OCI-LY3 (cell line): Measurements from ENCODE around the gene SMTNL2.

Experiments used
- H2AFZ ChIP-seq: fragments of 200-600, 300-600 bp; shearing (Covaris generic); 2 replicates; pipeline ENCODE4 v1.6.0; 2014; ENCODE audit warnings: antibody characterized with exemption, low read depth, low read length
- H3K27ac ChIP-seq: fragments of 200-600, 300-600 bp; sonication (generic); 2 replicates; pipeline ENCODE4 v1.5.1; 2014; ENCODE audit warnings: mild to moderate bottlenecking, low read length, moderate library complexity, mixed read lengths
- H3K27me3 ChIP-seq: fragments of 200-600, 300-600 bp; sonication (generic); 2 replicates; pipeline ENCODE4 v1.6.1; 2014; ENCODE audit warnings: low read depth, low read length, mixed read lengths
- H3K36me3 ChIP-seq: fragments of 200-600, 300-600 bp; sonication (generic); replicated peaks from 2 replicates; pipeline ENCODE3; 2014; ENCODE audit warnings: low read depth, low read length, mixed read lengths
- H3K4me1 ChIP-seq: fragments of 300-600, 200-600 bp; sonication (generic); 2 replicates; pipeline ENCODE4 v1.6.1; 2014; ENCODE audit warnings: low read length, mixed read lengths
- H3K4me2 ChIP-seq: fragments of 200-600, 300-600 bp; sonication (generic); 2 replicates; pipeline ENCODE4 v1.6.1; 2014; ENCODE audit warnings: low read length, mixed read lengths
- H3K4me3 ChIP-seq: fragments of 300-600, 200-600 bp; sonication (generic); 2 replicates; pipeline ENCODE4 v1.5.1; 2014; ENCODE audit warnings: antibody characterized with exemption, mild to moderate bottlenecking, low read length, moderate library complexity
- H3K79me2 ChIP-seq: fragments of 300-600, 200-600 bp; shearing (Covaris generic); 2 replicates; pipeline ENCODE4 v1.6.1; 2014; ENCODE audit warnings: mild to moderate bottlenecking, low read length, mixed read lengths
- H3K9ac ChIP-seq: fragments of 300-600, 200-600 bp; shearing (Covaris generic); 2 replicates; pipeline ENCODE4 v1.6.0; 2014; ENCODE audit warnings: mild to moderate bottlenecking, low read length, moderate library complexity
- H3K9me3 ChIP-seq: fragments of 200-600, 300-600 bp; shearing (Covaris generic); 2 replicates; pipeline ENCODE4 v1.6.1; 2014; ENCODE audit warnings: low read length, mixed read lengths; ENCODE audit not compliant: insufficient read depth
- H4K20me1 ChIP-seq: fragments of 200-600, 300-600 bp; sonication (generic); 2 replicates; pipeline ENCODE4 v1.6.1; 2016; ENCODE audit warnings: low read length, mixed read lengths; ENCODE audit not compliant: insufficient read depth
- EZH2phosphoT487 ChIP-seq: fragments of 200-600 bp; shearing (Covaris generic); IDR thresholded peaks from 2 replicates; pipeline ENCODE4 v1.6.1; 2018; ENCODE audit warnings: antibody characterized with exemption, mixed run types, low read depth
- TF ChIP-seq, protein P1 (sequence below): fragments of 200-600, 300-600 bp; sonication (generic); IDR thresholded peaks from 2 replicates; pipeline ENCODE4 v1.5.1; 2014; ENCODE audit warnings: antibody characterized with exemption, low read length, low read depth

SMTNL2 gene

GRCh38 chr17:4580291-4580690 is 4.0 kb upstream of the SMTNL2 start:
- H3K9me3 ChIP-seq = no peaks in the 10 kb centered on the region
- no peak overlapping the region for H3K4me3 ChIP-seq
- H3K27ac ChIP-seq = no peak overlapping the region
- no peaks in the 10 kb centered on the region for H3K27me3 ChIP-seq
- no peaks in the 10 kb centered on the region for H3K79me2 ChIP-seq
- H2AFZ ChIP-seq = no peak overlapping the region
- TF ChIP-seq, protein P1, sequence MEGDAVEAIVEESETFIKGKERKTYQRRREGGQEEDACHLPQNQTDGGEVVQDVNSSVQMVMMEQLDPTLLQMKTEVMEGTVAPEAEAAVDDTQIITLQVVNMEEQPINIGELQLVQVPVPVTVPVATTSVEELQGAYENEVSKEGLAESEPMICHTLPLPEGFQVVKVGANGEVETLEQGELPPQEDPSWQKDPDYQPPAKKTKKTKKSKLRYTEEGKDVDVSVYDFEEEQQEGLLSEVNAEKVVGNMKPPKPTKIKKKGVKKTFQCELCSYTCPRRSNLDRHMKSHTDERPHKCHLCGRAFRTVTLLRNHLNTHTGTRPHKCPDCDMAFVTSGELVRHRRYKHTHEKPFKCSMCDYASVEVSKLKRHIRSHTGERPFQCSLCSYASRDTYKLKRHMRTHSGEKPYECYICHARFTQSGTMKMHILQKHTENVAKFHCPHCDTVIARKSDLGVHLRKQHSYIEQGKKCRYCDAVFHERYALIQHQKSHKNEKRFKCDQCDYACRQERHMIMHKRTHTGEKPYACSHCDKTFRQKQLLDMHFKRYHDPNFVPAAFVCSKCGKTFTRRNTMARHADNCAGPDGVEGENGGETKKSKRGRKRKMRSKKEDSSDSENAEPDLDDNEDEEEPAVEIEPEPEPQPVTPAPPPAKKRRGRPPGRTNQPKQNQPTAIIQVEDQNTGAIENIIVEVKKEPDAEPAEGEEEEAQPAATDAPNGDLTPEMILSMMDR = no peak
- TF ChIP-seq EZH2phosphoT487 = no peak
- H3K4me2 ChIP-seq = no peak overlapping the region
- H3K9ac ChIP-seq = no peak overlapping the region
- H3K36me3 ChIP-seq = no peaks in the 10 kb centered on the region
- H3K4me1 ChIP-seq = no peaks in the 10 kb centered on the region
- no peaks in the 10 kb centered on the region for H4K20me1 ChIP-seq

DNA sequence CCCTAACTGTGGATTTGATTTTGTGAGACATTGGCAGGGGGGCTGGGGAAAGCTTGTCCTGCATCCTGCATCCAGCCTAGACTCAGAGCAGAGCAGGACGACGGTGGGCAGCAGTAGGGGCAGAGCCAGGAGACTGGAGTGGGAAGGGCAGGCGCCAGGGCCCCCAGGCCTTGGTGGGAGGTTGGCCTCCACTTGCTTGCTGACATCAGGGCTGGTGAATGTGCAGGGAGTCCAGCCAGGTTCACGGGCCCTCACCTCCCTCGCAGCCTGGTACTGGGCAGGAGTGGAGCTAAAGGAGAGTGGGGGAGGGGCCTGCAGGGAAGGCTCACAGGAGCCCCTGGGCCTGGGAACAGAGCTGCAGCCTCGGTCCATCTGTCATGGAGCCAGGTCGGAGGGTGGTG is 2.2 kb upstream of the SMTNL2 start:
- TF ChIP-seq, protein P1 = no peak
- no peak for TF ChIP-seq EZH2phosphoT487

GRCh38 chr17:4582691-4583090 is 1.6 kb upstream of the SMTNL2 start:
- no peak overlapping the region for H3K27ac ChIP-seq
- no peak for TF ChIP-seq EZH2phosphoT487
- TF ChIP-seq, protein P1 = no peak
- H2AFZ ChIP-seq = no peak overlapping the region
- H3K79me2 ChIP-seq = no peaks in the 10 kb centered on the region
- no peaks in the 10 kb centered on the region for H3K4me1 ChIP-seq
- H3K4me3 ChIP-seq = no peak overlapping the region
- H4K20me1 ChIP-seq = no peaks in the 10 kb centered on the region
- no peak overlapping the region for H3K9ac ChIP-seq
- H3K27me3 ChIP-seq = no peaks in the 10 kb centered on the region
- H3K36me3 ChIP-seq = no peaks in the 10 kb centered on the region
- H3K4me2 ChIP-seq = no peak overlapping the region
- no peaks in the 10 kb centered on the region for H3K9me3 ChIP-seq

More for the DNA sequence above, 2.2 kb upstream of the SMTNL2 start:
- no peaks in the 10 kb centered on the region for H3K36me3 ChIP-seq
- H3K27me3 ChIP-seq = no peaks in the 10 kb centered on the region
- H2AFZ ChIP-seq = no peak overlapping the region
- no peaks in the 10 kb centered on the region for H3K9me3 ChIP-seq
- H3K27ac ChIP-seq = no peak overlapping the region
- H3K4me2 ChIP-seq = no peak overlapping the region
- H3K4me3 ChIP-seq = no peak overlapping the region
- no peak overlapping the region for H3K9ac ChIP-seq
- no peaks in the 10 kb centered on the region for H3K79me2 ChIP-seq
- no peaks in the 10 kb centered on the region for H3K4me1 ChIP-seq
- H4K20me1 ChIP-seq = no peaks in the 10 kb centered on the region

- H3K4me2 ChIP-seq = no peak overlapping the region
- H3K36me3 ChIP-seq = no peaks in the 10 kb centered on the region
- no peaks in the 10 kb centered on the region for H3K27me3 ChIP-seq
- no peaks in the 10 kb centered on the region for H4K20me1 ChIP-seq
- no peaks in the 10 kb centered on the region for H3K4me1 ChIP-seq
- H2AFZ ChIP-seq = no peak overlapping the region
- H3K9ac ChIP-seq = no peak overlapping the region
- no peaks in the 10 kb centered on the region for H3K79me2 ChIP-seq
- no peak overlapping the region for H3K4me3 ChIP-seq
- no peak overlapping the region for H3K27ac ChIP-seq
- no peaks in the 10 kb centered on the region for H3K9me3 ChIP-seq
- TF ChIP-seq EZH2phosphoT487 = no peak
- TF ChIP-seq, protein P1 = no peak
Measured at GRCh38 chr17:4583206-4583605, 1.1 kb upstream of the SMTNL2 start.
